Glomerular endothelial cell (primary cell): Measurements from ENCODE around the gene EGFL8. TPM values are rescaled to one million over a fixed set of nuclear protein-coding genes. Genes with fewer than 3 reads are reported as not detected.

Experiments used
- total RNA-seq: library from RNA; depleted of rRNA; stranded (reverse); fragments of >200 nt; gene quantifications from 2 replicates; pipeline ENCODE4 v1.2.3, GENCODE V29; 2015

Gene EGFL8
- total RNA-seq, 1 donor from 2014 or later, result 6.1 TPM

Other genes with a start within 250 kb of the EGFL8 start
- not detected in 2 replicates for gene C2, start 236.9 kb upstream of the EGFL8 start, total RNA-seq
- 0.53 and 2.3 TPM in 2 replicates for gene CFB, start 218.5 kb upstream of the EGFL8 start, total RNA-seq
- 101 and 117 TPM in 2 replicates for gene NELFE, start 205.6 kb upstream of the EGFL8 start, total RNA-seq
- gene SKIC2, start 205.4 kb upstream of the EGFL8 start, total RNA-seq, result 42.1 and 46.3 TPM in 2 replicates
- gene DXO, start 192.5 kb upstream of the EGFL8 start, total RNA-seq, result 16.6 and 17.3 TPM in 2 replicates
- gene C4A, start 182.5 kb upstream of the EGFL8 start, total RNA-seq, result 1.3 and 1.8 TPM in 2 replicates
- gene C4B, start 149.8 kb upstream of the EGFL8 start, total RNA-seq, result 1.1 and 1.3 TPM in 2 replicates
- not detected in 2 replicates for gene CYP21A2, start 126.2 kb upstream of the EGFL8 start, total RNA-seq
- 1.5 and 1.7 TPM in 2 replicates for gene TNXB, start 55.3 kb upstream of the EGFL8 start, total RNA-seq
- 46.3 and 87.6 TPM in 2 replicates for gene ATF6B, start 36.3 kb upstream of the EGFL8 start, total RNA-seq
- 3.0 and 5.5 TPM in 2 replicates for gene FKBPL, start 34.3 kb upstream of the EGFL8 start, total RNA-seq
- gene PRRT1, start 12.7 kb upstream of the EGFL8 start, total RNA-seq, result 0.39 and 0.70 TPM in 2 replicates
- 18.0 and 54.3 TPM in 2 replicates for gene PPT2, start 10.5 kb upstream of the EGFL8 start, total RNA-seq
- gene AGPAT1, start 11.5 kb downstream of the EGFL8 start, total RNA-seq, result 58.8 and 60.7 TPM in 2 replicates
- gene RNF5, start 13.8 kb downstream of the EGFL8 start, total RNA-seq, result 72.6 and 88.0 TPM in 2 replicates
- 0.19 and 6.1 TPM in 2 replicates for gene AGER, start 19.7 kb downstream of the EGFL8 start, total RNA-seq
- gene PBX2, start 25.6 kb downstream of the EGFL8 start, total RNA-seq, result 38.3 and 72.2 TPM in 2 replicates
- 15.5 and 21.8 TPM in 2 replicates for gene GPSM3, start 28.0 kb downstream of the EGFL8 start, total RNA-seq
- 66.1 and 242 TPM in 2 replicates for gene NOTCH4, start 59.5 kb downstream of the EGFL8 start, total RNA-seq
- not detected in 2 replicates for gene TSBP1, start 207.3 kb downstream of the EGFL8 start, total RNA-seq
- not detected in 2 replicates for gene BTNL2, start 242.6 kb downstream of the EGFL8 start, total RNA-seq